ENCODE results near the gene UBE2D1.
"Not testable (repeated sequence)": the region's sequence is repeated elsewhere in the genome, so short reads cannot be mapped to it uniquely, and the experiment has no call there.

UBE2D1 gene

DNA sequence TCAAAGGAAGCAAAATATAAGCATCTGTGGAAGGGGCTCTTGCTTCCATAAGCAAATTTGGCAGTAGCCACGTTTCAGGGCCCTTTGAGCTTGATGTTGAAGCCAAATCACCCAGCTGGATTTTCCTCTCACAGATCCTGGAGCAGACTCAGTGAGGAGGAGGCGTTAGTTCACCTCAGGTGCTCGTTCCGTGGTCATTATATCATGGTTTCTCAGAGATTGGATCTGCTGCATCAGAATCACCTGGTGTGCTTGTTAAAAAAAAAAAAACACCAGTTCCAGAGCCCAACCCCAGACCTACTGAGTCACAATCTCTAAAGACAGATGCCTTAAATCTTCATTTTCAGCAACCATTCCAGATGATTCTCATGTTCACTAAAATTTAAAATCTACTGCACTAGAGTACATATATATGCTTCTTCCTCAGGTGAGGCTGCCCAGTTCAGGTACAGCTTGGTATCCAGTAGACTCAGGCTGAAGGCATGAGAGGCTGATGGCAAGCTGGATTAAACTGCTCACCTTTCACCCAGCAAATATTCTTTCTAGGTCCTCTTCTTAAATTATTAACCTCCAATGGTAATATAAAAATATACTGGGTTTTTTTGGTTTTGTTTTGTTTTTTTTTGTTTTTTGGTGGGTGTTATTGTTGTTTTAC, 75.3 kb downstream of the UBE2D1 start:
- TF ChIP-seq, protein P1, sequence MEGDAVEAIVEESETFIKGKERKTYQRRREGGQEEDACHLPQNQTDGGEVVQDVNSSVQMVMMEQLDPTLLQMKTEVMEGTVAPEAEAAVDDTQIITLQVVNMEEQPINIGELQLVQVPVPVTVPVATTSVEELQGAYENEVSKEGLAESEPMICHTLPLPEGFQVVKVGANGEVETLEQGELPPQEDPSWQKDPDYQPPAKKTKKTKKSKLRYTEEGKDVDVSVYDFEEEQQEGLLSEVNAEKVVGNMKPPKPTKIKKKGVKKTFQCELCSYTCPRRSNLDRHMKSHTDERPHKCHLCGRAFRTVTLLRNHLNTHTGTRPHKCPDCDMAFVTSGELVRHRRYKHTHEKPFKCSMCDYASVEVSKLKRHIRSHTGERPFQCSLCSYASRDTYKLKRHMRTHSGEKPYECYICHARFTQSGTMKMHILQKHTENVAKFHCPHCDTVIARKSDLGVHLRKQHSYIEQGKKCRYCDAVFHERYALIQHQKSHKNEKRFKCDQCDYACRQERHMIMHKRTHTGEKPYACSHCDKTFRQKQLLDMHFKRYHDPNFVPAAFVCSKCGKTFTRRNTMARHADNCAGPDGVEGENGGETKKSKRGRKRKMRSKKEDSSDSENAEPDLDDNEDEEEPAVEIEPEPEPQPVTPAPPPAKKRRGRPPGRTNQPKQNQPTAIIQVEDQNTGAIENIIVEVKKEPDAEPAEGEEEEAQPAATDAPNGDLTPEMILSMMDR (IDR thresholded peaks at IDR 0.05; ENCODE audit: low read depth, low read length): no peak

DNA sequence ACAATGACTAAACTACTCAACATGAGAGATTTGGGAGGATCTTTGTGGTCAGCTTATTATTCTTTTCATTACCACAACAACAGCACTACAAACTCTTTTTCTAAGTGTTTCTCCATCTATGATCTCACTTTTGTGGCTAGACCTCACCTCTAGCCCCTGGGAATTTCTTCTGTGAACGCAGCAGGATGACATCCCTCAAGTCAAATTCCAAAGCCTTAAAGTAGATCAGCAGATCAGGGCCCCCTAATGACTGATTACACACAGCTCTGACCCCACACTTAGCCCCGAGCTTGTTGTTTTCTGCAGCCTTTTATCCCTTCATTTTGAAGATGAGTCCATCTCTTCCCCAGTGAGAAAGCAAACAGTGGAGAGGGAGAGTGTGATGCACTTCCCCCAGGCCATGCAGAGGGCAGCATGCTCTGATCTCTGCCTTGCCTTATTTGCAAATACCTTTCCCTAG, 77.7 kb downstream of the UBE2D1 start:
- H3K4me3 ChIP-seq (ENCODE audit: low read depth, low read length): no peak overlapping the region
- TF ChIP-seq, protein P1 (IDR thresholded peaks at IDR 0.05; ENCODE audit: low read depth, low read length): no peak

More for the DNA sequence above, 75.3 kb downstream of the UBE2D1 start:
- no peak overlapping the region for H3K4me3 ChIP-seq (ENCODE audit: low read depth, low read length)

DNA sequence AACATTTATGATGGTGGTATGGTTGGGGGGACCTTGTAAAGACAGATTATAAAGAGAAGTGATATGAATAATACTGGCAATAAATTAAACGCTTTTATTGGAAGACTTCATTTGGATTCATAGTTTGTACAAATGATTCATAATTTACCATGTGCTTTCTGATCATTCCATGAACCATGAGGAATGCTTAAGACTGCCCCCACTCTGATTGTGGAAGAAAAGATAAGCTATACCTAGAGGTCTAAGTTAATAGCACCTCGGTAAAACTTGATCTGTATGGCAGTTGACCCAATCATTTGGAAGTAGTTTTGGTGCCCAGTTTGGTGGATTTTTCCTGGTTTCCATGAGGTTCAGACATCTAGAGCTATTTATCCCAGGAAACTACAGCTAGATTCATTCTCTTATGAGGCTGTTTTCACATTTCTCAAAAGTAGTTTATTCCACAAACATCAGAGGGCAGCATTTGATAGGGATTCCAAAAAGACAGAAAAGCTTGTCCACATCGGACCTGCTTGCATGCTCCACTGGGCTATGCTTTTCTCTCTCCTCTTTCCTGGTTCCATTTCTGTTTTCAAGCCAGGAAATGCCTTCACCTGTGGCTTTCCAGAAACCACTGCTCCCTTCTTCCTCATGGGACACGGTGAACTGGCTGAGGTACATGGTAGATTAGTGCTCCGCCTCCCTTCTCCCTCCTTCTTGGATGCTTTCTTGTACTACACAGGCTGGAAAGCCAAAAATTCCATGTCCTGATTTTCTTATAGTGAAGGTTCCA, 79.7 kb downstream of the UBE2D1 start:
- TF ChIP-seq, protein P1 (IDR thresholded peaks at IDR 0.05; ENCODE audit: low read depth, low read length): peak; percentile 32; the same call in 1 of the 2 replicates
- H3K4me3 ChIP-seq (ENCODE audit: low read depth, low read length): no peak overlapping the region

DNA sequence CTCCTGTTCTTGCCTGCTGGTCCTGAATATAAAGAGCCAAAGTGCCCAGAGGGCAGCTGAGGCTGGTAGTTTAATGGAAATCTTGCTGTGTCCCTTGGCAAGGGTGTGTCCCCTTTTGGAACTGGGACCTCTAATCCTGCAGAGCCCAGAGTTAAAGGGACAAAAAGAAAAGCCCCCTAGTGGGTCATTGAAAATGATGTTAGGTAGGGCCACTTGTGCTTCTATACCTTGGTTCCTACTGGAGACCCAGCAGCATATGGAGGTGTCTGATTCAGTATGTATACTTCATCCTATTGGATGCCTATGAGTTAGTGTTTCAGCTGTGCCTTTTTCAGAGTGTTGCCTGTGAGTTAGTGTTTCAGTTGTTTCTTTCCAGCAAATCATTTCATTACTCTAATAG, 81.0 kb downstream of the UBE2D1 start:
- no peak overlapping the region for H3K4me3 ChIP-seq (ENCODE audit: low read depth, low read length)
- TF ChIP-seq, protein P1 (IDR thresholded peaks at IDR 0.05; ENCODE audit: low read depth, low read length): no peak

DNA sequence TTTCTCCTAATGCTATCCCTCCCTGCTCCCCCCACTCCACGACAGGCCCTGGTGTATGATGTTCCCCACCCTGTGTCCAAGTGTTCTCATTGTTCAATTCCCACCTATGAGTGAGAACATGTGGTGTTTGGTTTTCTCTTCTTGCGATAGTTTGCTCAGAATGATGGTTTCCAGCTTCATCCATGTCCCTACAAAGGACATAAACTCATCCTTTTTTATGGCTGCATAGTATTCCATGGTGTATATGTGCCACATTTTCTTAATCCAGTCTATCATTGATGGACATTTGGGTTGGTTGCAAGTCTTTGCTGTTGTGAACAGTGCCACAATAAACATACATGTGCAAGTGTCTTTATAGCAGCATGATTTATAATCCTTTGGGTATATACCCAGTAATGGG, 83.1 kb downstream of the UBE2D1 start:
- not testable (repeated sequence) for H3K4me3 ChIP-seq (ENCODE audit: low read depth, low read length)
